ENCODE measurements around the gene UBXN10. TPM values are rescaled to one million over a fixed set of nuclear protein-coding genes. Genes with fewer than 3 reads are reported as not detected.

UBXN10 gene
- total RNA-seq, 2 experiments from 2014 or later = 0.42 to 0.50 TPM

- TF ChIP-seq EZH2phosphoT487 (IDR thresholded peaks at IDR 0.05; ENCODE audit: borderline replicate concordance, low read depth, low read length) (no peak), CTCF (conservative IDR thresholded peaks at IDR 0.05; ENCODE audit: low read length) (no peak)
- no peak overlapping the region for H2AFZ ChIP-seq (ENCODE audit: low read length)
- H3K79me2 ChIP-seq (ENCODE audit: insufficient read depth, low read depth, low read length) = no peaks in the 10 kb centered on the region
- intact Hi-C loops (cut with micrococcal nuclease; ENCODE audit: unreplicated experiment) = no loop called here
- H4K20me1 ChIP-seq (ENCODE audit: insufficient read depth, low read length) = no peaks in the 10 kb centered on the region
- H3K4me1 ChIP-seq (ENCODE audit: insufficient read depth, low read length, poor library complexity, severe bottlenecking) = no peaks in the 10 kb centered on the region
- H3K4me2 ChIP-seq (ENCODE audit: low read length) = no peak overlapping the region
- BruUV-seq (replicated peaks) = no TSS peak
- no peaks in the 10 kb centered on the region for H3K9me3 ChIP-seq (ENCODE audit: low read length)
- no peak overlapping the region for H3K4me3 ChIP-seq (ENCODE audit: low read depth, low read length, poor library complexity, severe bottlenecking)
- CTCF ChIA-PET (ENCODE audit: unreplicated experiment) = interaction anchor here (1.1 kb wide), 1 partner anchor 14 kb away, joined by 3 read pairs; no protein-coding TSS in a partner anchor
- no peaks in the 10 kb centered on the region for H3K36me3 ChIP-seq (ENCODE audit: insufficient read depth, low read length)
- no peaks in the 10 kb centered on the region for H3K9me2 ChIP-seq (ENCODE audit: insufficient read depth, low read length)
- H3K27ac ChIP-seq (ENCODE audit: low read depth, low read length, poor library complexity, severe bottlenecking) = no peak overlapping the region
- POLR2A ChIA-PET = no interaction called here
- DNase-seq (ENCODE audit: low spot score) = no peak
Observed at GRCh38 chr1:20141466-20141865, 44.4 kb upstream of the UBXN10 start.

GRCh38 chr1:20142001-20142710 lies 43.7 kb upstream of the UBXN10 start:
- intact Hi-C loops (cut with micrococcal nuclease; ENCODE audit: unreplicated experiment) = no loop called here
- BruUV-seq (replicated peaks) = no TSS peak
- H3K79me2 ChIP-seq (ENCODE audit: insufficient read depth, low read depth, low read length) = no peaks in the 10 kb centered on the region
- DNase-seq (ENCODE audit: low spot score) = no peak
- no peaks in the 10 kb centered on the region for H3K9me2 ChIP-seq (ENCODE audit: insufficient read depth, low read length)
- H3K4me3 ChIP-seq (ENCODE audit: low read depth, low read length, poor library complexity, severe bottlenecking) = no peak overlapping the region
- no peak for TF ChIP-seq CTCF (conservative IDR thresholded peaks at IDR 0.05; ENCODE audit: low read length)
- no peak for TF ChIP-seq EZH2phosphoT487 (IDR thresholded peaks at IDR 0.05; ENCODE audit: borderline replicate concordance, low read depth, low read length)
- H3K4me2 ChIP-seq (ENCODE audit: low read length) = no peak overlapping the region
- CTCF ChIA-PET (ENCODE audit: unreplicated experiment) = interaction anchor here (1.1 kb wide), 1 partner anchor 15 kb away, joined by 3 read pairs; no protein-coding TSS in a partner anchor
- POLR2A ChIA-PET = no interaction called here
- H3K4me1 ChIP-seq (ENCODE audit: insufficient read depth, low read length, poor library complexity, severe bottlenecking) = no peaks in the 10 kb centered on the region
- H2AFZ ChIP-seq (ENCODE audit: low read length) = no peak overlapping the region
- no peak overlapping the region for H3K27ac ChIP-seq (ENCODE audit: low read depth, low read length, poor library complexity, severe bottlenecking)
- H3K36me3 ChIP-seq (ENCODE audit: insufficient read depth, low read length) = no peaks in the 10 kb centered on the region
- H3K9me3 ChIP-seq (ENCODE audit: low read length) = no peaks in the 10 kb centered on the region
- no peaks in the 10 kb centered on the region for H4K20me1 ChIP-seq (ENCODE audit: insufficient read depth, low read length)

GRCh38 chr1:20143318-20143717 lies 42.6 kb upstream of the UBXN10 start:
- Histone ChIP-seq H2AFZ (ENCODE audit: low read length) (no peak overlapping the region), H3K79me2 (ENCODE audit: insufficient read depth, low read depth, low read length) (no peaks in the 10 kb centered on the region), H4K20me1 (ENCODE audit: insufficient read depth, low read length) (no peaks in the 10 kb centered on the region), H3K4me3 (ENCODE audit: low read depth, low read length, poor library complexity, severe bottlenecking) (no peak overlapping the region), H3K4me1 (ENCODE audit: insufficient read depth, low read length, poor library complexity, severe bottlenecking) (no peaks in the 10 kb centered on the region), H3K9me2 (ENCODE audit: insufficient read depth, low read length) (no peaks in the 10 kb centered on the region), H3K9me3 (ENCODE audit: low read length) (no peaks in the 10 kb centered on the region), H3K36me3 (ENCODE audit: insufficient read depth, low read length) (no peaks in the 10 kb centered on the region), H3K27ac (ENCODE audit: low read depth, low read length, poor library complexity, severe bottlenecking) (no peak overlapping the region), H3K4me2 (ENCODE audit: low read length) (no peak overlapping the region)
- TF ChIP-seq CTCF (conservative IDR thresholded peaks at IDR 0.05; ENCODE audit: low read length) (no peak), EZH2phosphoT487 (IDR thresholded peaks at IDR 0.05; ENCODE audit: borderline replicate concordance, low read depth, low read length) (no peak)
- no peak for DNase-seq (ENCODE audit: low spot score)
- BruUV-seq (replicated peaks) = no TSS peak
- intact Hi-C loops (cut with micrococcal nuclease; ENCODE audit: unreplicated experiment) = no loop called here
- ChIA-PET POLR2A (no interaction called here), CTCF (ENCODE audit: unreplicated experiment) (no interaction called here)
